GM19351 (cell line): ENCODE data around the gene ERF.
A peak's percentile ranks its signal among the peaks of the same experiment; 100 is the strongest.

ENCODE experiments used
- ATAC-seq: cut with Tn5 transposase; IDR thresholded peaks from one replicate; pipeline ENCODE4 v1.9.1; 2021; ENCODE audit warnings: mild to moderate bottlenecking, moderate library complexity; ENCODE audit not compliant: unreplicated experiment

Gene ERF

GRCh38 chr19:42254089-42254849 lies 659 bp downstream of the ERF start:
- ATAC-seq: no peak

DNA sequence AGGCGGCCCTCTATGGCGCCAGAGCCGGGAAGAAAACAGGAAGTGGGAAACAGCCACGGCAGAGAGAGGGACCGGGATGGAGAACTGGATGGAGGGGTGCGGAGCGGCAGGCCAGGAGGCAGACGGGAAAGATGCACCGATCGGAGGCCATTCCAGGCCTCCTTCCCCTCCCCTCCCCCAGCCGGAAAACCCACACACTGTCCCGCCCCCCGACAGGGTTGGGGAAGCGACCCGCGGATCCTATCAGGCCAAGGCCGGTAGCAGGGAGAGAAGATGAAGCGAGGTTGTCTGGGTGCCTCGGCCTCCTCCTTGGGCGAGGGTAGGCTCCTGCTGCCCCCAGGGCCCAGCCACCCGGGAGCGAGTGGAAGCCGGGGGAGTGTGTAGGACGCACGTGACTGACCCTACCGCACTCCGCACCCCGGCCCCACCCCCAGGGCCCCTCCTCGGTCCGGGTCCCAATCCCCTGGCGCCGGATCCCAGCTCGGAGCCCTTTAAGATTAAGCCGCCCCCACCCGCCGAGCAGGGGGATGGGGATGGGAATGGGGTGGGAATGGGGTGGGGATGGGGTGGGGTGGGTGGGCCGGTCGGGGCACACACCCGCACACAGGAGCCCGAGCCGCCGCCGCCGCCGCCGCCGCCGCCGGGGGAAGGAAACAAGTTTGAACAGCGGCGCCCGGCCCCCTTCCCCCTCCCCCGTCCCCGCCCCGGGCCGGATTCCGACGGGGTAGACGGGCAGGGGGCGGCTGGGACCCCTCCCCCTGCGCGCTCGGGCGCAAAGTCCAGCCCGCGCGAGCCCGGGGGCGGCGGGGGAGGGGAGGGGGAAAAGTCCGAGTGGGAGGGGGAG lies 1.5 kb downstream of the ERF start:
- no peak for ATAC-seq

- ATAC-seq: no peak
Observed at GRCh38 chr19:42252365-42253244, 2.3 kb downstream of the ERF start.

DNA sequence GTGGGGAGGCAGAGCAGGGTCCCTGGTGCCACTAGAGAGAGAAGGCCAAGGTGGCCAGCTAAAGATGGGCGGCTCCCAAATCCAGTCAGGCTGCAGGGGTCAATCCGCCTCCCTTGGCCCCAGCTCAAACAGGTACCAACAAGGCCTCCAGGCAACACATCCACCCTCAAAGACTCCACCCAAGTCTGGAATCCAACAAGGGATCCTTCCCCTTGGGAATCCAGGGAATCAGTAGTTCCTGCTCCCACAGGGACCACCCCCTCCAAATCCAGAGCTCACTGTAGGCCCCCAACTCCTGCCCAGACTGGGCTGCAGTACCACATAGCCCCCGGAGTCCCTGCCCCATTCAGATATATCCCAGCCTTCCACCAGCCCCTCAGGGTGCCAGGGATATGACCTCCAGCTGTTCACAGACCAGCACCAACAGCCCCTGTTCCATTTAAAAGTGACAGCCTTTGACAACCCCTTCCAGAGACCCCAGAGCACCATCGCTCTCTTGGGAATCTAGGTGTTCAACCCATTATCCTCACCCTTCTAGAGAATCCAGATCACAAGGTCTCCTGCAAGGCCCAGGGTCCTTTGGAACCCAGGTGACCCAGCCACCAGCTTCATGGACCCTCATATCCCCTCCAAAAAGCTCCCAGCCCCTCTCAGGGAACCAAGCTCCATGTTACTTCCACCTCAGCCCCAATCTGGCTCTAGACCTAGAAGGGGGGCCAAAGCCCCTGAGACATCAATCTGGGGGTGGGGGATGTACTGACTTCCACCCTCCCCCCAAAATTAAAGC lies 3.2 kb downstream of the ERF start:
- no peak for ATAC-seq

DNA sequence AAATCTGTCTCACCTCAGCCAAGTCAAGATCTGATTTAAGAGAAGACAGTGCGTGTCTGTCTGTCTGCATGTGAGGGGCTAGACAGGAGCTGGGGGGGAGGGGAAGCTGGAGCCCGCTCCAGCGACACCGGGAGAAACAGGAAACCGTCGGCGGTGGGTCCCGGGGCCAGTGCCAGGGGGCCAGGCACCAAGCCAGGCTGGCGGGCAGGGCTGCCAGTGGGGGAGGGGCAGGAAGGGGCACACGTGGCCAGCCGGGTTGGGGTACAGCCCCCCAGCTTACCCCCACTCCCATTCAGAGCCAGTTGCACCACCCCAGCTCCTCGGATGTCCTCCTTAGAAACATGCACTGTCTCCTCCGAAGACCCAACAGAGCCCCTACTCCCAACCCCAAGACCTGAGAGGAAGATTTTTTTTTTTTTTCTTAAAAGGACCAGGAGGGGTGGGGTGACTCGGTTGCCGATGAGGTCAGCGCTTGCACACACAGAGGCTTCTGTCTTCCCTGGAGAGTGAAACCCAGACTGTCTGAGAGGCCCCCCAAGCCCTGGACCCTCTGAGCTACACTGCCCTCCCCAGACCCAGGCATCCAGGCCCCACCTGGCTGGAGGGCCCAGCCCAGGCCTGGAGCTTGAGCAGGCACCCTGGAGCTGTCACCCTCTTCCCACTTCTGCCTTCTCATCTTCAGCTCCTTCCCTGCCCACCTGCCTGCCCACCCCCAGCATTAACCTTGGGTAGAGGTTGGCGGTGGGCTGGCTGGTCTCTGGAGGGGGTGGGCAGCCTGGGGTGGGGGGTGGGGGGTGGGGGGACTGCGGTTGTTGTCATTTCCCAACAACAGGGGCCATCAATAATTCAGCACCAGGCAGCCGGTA lies 4.0 kb downstream of the ERF start:
- ATAC-seq: no peak

DNA sequence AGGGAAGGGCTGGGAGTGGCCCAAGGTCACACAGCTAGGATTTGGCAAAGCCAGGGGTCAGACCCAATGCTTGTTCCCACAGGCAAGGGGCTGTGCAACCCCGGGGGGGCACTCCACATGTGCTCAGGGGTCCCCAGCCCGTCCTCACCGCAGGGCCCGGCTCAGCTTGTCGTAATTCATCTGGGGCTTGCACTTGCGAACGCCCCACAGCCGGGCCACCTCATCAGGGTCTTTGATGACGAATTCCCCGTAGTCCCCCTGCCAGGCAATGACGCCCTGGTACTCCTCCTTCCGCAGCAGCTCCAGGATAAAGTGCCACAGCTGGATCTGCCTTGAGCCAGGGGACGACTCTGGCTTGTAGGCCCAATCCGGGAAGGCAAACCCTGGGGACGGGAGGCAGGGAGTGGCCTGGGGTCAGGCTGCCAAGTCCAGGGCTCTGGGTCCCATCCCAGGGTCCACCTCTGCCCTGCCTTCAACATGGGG lies 4.7 kb downstream of the ERF start:
- no peak for ATAC-seq

- no peak for ATAC-seq
Observed at GRCh38 chr19:42249769-42250168, 5.2 kb downstream of the ERF start.

- ATAC-seq: no peak
Observed at GRCh38 chr19:42249149-42249750, 5.7 kb downstream of the ERF start.

- no peak for ATAC-seq
Observed at GRCh38 chr19:42248270-42249148, 6.4 kb downstream of the ERF start.

DNA sequence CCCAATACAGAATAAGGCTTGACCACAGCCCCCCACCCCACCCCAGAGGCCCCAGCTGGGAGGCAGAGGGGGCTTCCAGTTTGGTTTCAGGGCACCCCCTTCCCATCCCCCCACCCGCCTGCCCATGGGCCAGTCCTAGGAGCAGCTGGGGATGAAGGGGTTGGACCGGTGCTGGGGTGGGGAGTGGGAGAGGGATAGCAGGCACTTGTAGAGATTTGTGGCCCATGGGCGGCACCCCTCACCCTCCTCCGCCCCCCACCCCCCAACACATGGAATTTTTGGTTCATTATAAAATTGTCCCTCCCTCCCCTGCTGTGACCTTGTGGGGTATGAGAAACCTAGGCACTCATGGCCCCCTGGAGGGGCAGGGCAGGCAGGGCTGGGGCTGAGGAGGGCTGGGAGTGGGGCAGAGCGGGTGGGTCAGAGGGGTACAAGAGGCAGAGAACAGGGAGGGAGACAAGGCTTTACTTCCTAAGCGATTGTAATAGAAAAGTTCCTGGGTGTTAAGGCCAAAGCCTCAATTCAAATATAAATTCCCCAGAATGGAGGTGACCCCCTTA lies 7.2 kb downstream of the ERF start:
- ATAC-seq: no peak

DNA sequence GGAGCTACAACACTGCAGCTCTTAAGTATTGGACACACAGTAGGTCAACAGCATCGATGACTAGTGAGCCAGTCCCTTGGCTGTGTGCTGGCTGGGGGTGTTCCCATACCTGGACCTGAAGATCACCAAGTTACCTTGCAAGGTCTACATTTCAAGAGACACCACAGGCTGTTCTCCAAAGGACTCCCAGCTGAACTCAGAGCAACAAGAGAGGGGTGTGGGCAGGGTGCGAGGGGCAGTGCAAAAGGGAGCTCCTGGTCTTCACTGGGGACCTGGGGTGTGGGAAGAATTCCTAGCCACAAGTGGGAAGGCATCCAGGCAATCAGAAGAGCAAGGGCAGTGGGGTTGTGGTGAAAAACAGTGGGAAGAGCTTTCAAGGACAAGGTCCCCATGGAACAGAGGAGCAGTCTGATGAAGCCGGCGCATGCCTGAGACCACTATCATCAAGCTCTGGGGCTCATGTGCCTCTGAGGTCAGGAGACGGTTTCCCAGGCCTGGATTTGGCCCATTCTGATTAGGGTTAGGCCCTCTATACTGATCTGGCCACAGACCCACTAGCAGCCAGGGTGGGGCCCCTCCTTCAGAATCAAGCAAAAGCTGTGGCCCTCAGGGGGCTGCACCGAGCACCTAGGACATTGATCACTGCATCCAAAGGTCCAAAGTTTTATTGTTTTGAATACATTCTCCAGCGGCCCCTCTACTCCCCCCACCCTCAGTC lies 7.8 kb downstream of the ERF start:
- no peak for ATAC-seq

DNA sequence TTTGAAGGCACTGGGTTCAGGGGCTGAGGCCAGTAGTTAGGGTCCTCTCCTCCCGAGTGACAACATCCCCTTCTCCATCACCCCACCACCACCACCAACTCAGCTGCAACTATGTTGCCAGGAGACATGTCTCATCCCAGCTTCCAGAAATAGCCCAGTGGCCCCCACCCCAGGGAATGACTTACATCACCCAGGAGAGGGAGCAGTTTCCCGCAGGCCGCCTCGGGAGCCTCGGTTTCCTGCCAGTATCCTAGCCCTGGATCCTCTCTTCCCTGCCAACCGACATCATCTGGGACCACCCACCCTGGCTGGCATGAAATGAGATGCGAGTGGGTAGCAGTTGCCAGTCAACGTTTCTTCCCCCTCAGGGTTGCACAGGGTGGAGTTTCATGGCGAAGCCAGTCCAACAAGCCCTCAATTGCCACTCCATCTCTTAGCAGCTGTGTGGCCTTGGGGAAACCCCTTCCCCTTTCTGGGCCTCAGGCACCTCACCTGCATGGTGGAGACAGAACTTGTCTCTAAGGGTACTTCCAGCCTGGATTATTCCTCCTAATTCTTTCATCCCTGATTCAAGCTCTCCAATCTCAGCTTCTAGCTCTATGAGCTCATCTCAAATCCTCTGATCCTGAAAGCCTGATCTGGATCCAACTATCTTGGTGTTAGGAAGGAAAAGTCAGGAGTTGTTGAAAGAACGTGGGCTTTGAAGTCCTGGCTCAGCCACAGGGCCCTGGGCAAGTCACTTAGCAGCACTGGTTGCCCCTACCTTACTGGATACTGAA lies 8.6 kb downstream of the ERF start:
- no peak for ATAC-seq

DNA sequence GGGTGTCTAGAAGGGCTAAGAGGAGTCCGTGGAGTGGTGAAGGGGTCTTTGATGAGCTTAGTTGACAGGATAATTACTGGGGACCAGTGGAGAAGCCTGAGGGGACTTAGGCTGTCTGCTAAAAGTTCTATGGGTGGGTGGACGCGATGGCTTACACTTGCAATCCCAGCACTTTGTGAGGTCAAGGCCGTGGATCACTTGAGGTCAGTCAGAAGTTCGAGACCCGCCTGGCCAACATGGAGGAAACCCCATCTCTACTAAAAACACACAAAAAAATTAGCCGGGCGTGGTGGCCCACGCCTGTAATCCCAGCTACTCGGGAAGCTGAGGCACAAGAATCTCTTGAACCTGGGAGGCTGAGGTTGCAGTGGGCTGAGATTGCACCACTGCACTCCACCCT lies 9.7 kb downstream of the ERF start:
- no peak for ATAC-seq

DNA sequence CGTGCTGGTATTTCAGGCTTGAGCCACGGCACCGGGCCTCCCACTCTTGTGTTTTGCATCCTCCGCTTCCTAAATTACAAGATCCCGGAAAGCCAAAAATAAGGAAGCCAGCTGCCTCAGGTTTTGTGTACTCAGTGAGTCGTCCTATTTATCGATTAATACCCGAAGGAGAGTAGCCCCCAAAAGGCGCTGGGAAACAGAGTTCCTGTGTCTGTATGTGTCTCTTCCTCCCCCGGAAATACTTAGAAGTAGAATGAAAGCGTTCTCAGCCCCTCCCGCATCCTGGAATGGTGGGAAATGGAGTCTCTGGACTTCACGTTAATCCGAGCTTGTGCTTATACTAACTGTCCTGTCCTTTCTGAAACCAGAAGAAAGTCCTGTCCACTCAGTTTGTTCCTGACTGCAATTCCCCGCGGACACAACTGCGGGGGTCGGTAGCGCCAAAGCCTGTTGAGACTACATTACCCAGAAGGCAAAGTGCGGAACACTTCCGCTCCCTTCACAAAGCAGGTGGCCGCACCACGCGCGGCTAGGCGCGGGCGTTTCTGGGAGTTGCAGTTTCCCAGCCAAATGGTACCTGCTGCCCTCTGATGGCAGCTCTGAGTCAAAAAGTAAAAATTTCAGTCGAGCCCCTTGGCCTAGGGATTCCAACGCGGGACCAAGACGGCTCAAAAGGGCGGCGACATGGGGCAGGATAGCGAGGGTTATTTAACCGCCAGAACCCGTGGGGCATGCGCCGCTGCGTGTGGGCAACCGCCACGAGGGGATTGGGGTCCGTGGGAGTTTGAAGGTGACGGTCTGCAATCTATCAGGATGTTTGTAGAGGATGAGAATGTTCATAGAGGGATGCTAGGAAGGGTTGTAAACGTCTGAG lies 10.3 kb downstream of the ERF start:
- peak; percentile 34 for ATAC-seq
